PFSK-1 (cell line): ENCODE measurements around the gene C1orf35.

Experiments
- FOXP2 ChIP-seq: optimal IDR thresholded peaks from 2 replicates; pipeline ENCODE3; 2011; ENCODE audit warnings: borderline replicate concordance, control low read depth, inconsistent platforms; ENCODE audit not compliant: insufficient read depth; ENCODE audit errors: extremely low read length, extremely low read depth
- POLR2AphosphoS5 ChIP-seq: IDR thresholded peaks from 2 replicates; pipeline ENCODE4 v1.6.1; 2012; ENCODE audit warnings: low read depth, mild to moderate bottlenecking, control low read depth, low read length, moderate library complexity
- SIN3A ChIP-seq: IDR thresholded peaks from 2 replicates; pipeline ENCODE4 v1.6.1; 2012; ENCODE audit warnings: mild to moderate bottlenecking, low read length, moderate library complexity, borderline replicate concordance; ENCODE audit not compliant: insufficient read depth
- TAF1 ChIP-seq: IDR thresholded peaks from 2 replicates; pipeline ENCODE4 v1.6.1; 2012; ENCODE audit warnings: low read length, control low read depth, borderline replicate concordance; ENCODE audit not compliant: insufficient read depth
- TF ChIP-seq, protein P1 (sequence below), 2 experiments: IDR thresholded peaks; 2 replicates each; pipeline versions ENCODE4 v1.6.1 to v1.8.0; 2011 to 2012; ENCODE audit warnings: low read depth in 2 of 2, low read length in 2 of 2, control low read depth in 1 of 2, inconsistent platforms in 1 of 2, mild to moderate bottlenecking in 1 of 2, moderate library complexity in 1 of 2; ENCODE audit not compliant: insufficient read depth in 1 of 2

DNA sequence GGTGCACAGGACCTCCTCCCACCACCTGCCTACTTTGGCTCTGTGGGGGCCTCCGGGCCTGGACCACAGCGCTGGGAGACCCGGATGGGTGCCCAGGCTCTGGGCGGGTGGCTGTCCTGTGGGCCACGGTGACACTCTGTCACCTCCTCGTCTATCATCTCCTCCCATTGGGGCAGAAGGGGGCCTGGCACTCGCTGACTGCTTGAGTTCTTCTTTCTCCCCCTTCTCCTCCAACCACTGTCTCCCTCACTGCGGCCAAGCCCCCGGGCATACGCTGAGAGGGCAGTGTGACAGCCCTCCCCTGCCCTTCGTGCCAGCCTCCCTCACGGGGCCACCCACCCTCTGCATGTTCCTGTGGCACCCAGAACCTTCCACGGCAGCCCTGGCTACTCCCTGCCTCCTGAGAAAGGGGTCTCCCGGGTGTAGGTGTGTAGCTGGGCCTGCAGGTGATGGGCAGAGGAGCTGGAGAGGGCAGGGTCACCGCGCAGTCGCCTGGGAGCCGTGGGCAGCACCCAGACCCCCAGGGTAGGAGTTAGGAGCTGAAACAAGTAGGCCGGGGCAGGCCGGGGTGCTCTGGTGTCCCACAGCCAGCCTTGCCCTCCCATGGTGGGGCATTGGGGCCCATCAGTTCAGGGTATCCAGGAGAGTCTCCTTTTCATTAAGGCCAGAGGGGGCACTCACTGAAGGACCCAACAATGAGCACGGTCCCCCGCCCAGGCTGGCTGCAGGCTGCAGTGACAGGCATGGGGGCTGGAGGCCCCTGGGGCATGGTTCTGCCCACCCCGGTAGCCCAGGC, 29.9 kb downstream of the C1orf35 start:
- TF ChIP-seq TAF1 (no peak), SIN3A (no peak), POLR2AphosphoS5 (no peak), FOXP2 (no peak)
- TF ChIP-seq, protein P1, sequence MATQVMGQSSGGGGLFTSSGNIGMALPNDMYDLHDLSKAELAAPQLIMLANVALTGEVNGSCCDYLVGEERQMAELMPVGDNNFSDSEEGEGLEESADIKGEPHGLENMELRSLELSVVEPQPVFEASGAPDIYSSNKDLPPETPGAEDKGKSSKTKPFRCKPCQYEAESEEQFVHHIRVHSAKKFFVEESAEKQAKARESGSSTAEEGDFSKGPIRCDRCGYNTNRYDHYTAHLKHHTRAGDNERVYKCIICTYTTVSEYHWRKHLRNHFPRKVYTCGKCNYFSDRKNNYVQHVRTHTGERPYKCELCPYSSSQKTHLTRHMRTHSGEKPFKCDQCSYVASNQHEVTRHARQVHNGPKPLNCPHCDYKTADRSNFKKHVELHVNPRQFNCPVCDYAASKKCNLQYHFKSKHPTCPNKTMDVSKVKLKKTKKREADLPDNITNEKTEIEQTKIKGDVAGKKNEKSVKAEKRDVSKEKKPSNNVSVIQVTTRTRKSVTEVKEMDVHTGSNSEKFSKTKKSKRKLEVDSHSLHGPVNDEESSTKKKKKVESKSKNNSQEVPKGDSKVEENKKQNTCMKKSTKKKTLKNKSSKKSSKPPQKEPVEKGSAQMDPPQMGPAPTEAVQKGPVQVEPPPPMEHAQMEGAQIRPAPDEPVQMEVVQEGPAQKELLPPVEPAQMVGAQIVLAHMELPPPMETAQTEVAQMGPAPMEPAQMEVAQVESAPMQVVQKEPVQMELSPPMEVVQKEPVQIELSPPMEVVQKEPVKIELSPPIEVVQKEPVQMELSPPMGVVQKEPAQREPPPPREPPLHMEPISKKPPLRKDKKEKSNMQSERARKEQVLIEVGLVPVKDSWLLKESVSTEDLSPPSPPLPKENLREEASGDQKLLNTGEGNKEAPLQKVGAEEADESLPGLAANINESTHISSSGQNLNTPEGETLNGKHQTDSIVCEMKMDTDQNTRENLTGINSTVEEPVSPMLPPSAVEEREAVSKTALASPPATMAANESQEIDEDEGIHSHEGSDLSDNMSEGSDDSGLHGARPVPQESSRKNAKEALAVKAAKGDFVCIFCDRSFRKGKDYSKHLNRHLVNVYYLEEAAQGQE (IDR thresholded peaks at IDR 0.05; ENCODE audit: insufficient read depth in 1 of 2, low read depth in 2 of 2, low read length in 2 of 2), result no peak
